T-cell (primary cell): Measurements from ENCODE around the gene CST4. TPM values are rescaled to one million over a fixed set of nuclear protein-coding genes. Genes with fewer than 3 reads are reported as not detected.
"Not testable (repeated sequence)": the region's sequence is repeated elsewhere in the genome, so short reads cannot be mapped to it uniquely, and the experiment has no call there.

Source experiments
- ATAC-seq, 4 experiments: fragments of 200-7000 bp in 3 of 4; fragments of 150-1000 bp in 1 of 4; cut with Tn5 transposase; replicated peaks in 1 of 4; 1 replicate in 3 of 4; 2 replicates in 1 of 4; pipeline ENCODE4 v1.10.0; 2021; ENCODE audit warnings: moderate library complexity in 3 of 4, mild to moderate bottlenecking in 2 of 4, moderate number of reproducible peaks in 1 of 4
- CTCF ChIA-PET, 2 donors: fragments of 300-600 bp; sonication (Branson Sonifier 250); formaldehyde crosslinking; loops; one replicate each; lab custom pipeline; 2022; ENCODE audit warnings: antibody characterized with exemption in 2 of 2; lab: Charles Lee
- POLR2A ChIA-PET, 2 donors: fragments of 300-600 bp; sonication (Branson Sonifier 250); formaldehyde crosslinking; loops; one replicate each; lab custom pipeline; 2022; ENCODE audit warnings: antibody characterized with exemption in 2 of 2; lab: Charles Lee
- DNase-seq, 35 experiments: peaks; one replicate each; pipeline versions ENCODE4 v3.0.0 to v3.0.0-alpha.2; 2013 to 2023
- H3K27ac ChIP-seq: one replicate; pipeline ENCODE4 v1.5.1; 2013; ENCODE audit warnings: low read length
- H3K27me3 ChIP-seq, 2 experiments: replicated peaks in 1 of 2; 1 replicate in 1 of 2; 2 replicates in 1 of 2; pipeline versions ENCODE4 v1.6.1 to v1.7.0; 2013; ENCODE audit warnings: low read length in 1 of 2, mixed read lengths in 1 of 2; ENCODE audit not compliant: control insufficient read depth in 2 of 2, insufficient read depth in 2 of 2; ENCODE audit errors: extremely low read depth in 1 of 2
- H3K36me3 ChIP-seq, 2 donors: 1 replicate in 1 of 2; 2 replicates in 1 of 2; pipeline versions ENCODE4 v1.6.1 to v1.7.0; 2013; ENCODE audit warnings: low read length in 1 of 2; ENCODE audit not compliant: control insufficient read depth in 2 of 2, insufficient read depth in 1 of 2; ENCODE audit errors: extremely low read depth in 1 of 2
- H3K4me1 ChIP-seq, 2 experiments: 1 replicate in 1 of 2; 2 replicates in 1 of 2; pipeline versions ENCODE4 v1.6.1 to v1.7.0; 2013; ENCODE audit warnings: low read length in 2 of 2, mixed read lengths in 1 of 2; ENCODE audit not compliant: insufficient read depth in 2 of 2, control insufficient read depth in 1 of 2; ENCODE audit errors: extremely low read depth in 1 of 2
- H3K4me3 ChIP-seq, 2 donors: 1 replicate in 1 of 2; 2 replicates in 1 of 2; pipeline versions ENCODE4 v1.5.1 to v1.7.0; 2013; ENCODE audit warnings: mild to moderate bottlenecking in 2 of 2, low read length in 1 of 2, moderate library complexity in 1 of 2; ENCODE audit not compliant: control insufficient read depth in 1 of 2; ENCODE audit errors: extremely low read depth in 1 of 2
- H3K9me3 ChIP-seq: 2 replicates; pipeline ENCODE4 v1.7.0; 2013
- H3K27ac Mint-ChIP-seq, 2 donors: one replicate each; pipeline ENCODE4 v1.8.0; 2020 to 2021; ENCODE audit warnings: mild to moderate bottlenecking in 2 of 2, mixed read lengths in 2 of 2
- H3K27me3 Mint-ChIP-seq, 2 donors: one replicate each; pipeline ENCODE4 v1.8.0; 2021 to 2022; ENCODE audit warnings: mixed read lengths in 2 of 2
- H3K36me3 Mint-ChIP-seq: one replicate; pipeline ENCODE4 v1.8.0; 2021; ENCODE audit warnings: mixed read lengths
- H3K4me1 Mint-ChIP-seq, 3 donors: one replicate each; pipeline ENCODE4 v1.8.0; 2020 to 2022; ENCODE audit warnings: mixed read lengths in 3 of 3, mild to moderate bottlenecking in 1 of 3
- H3K4me3 Mint-ChIP-seq, 3 donors: one replicate each; pipeline ENCODE4 v1.8.0; 2020 to 2022; ENCODE audit warnings: mild to moderate bottlenecking in 3 of 3, mixed read lengths in 3 of 3, moderate library complexity in 3 of 3
- H3K9me3 Mint-ChIP-seq, 3 donors: one replicate each; pipeline ENCODE4 v1.8.0; 2020 to 2022; ENCODE audit warnings: mixed read lengths in 3 of 3
- WGBS: methylation state at CpG from one replicate; pipeline ENCODE4 v1.1.5; 2013; ENCODE audit warnings: missing lambda C conversion rate; ENCODE audit not compliant: insufficient coverage; 5-methylcytosine and 5-hydroxymethylcytosine counted together
- total RNA-seq, 35 experiments: library from RNA in 6 of 35; stranded (reverse) in 6 of 35; fragments of 120-200 nt in 1 of 35; gene quantifications; one replicate each; pipeline versions ENCODE4 v1.2.1 to v1.2.4 and lab custom pipeline; 2013 to 2026

CST4 gene
- total RNA-seq, 5 donors from 2014 or later (not counting 1 experiment from before 2014, with no cell fraction given), result not detected

- Mint-ChIP-seq H3K27me3 (peaks cover 0 to 1% of the 10 kb centered on the region in 2 donors), H3K36me3 (no peaks in the 10 kb centered on the region), H3K9me3 (no peaks in the 10 kb centered on the region), H3K4me1 (no peaks in the 10 kb centered on the region), H3K4me3 (no peak overlapping the region), H3K27ac (no peak overlapping the region)
- no peak for DNase-seq
- no peak overlapping the region for H3K4me3 ChIP-seq
- H3K4me1 ChIP-seq, result no peaks in the 10 kb centered on the region
- WGBS, result 93% methylated on average over 6 of the region's 7 CpGs
- no peak overlapping the region for H3K27ac ChIP-seq
- no peaks in the 10 kb centered on the region for H3K9me3 ChIP-seq
- H3K36me3 ChIP-seq, result no peaks in the 10 kb centered on the region
- H3K27me3 ChIP-seq, result peaks cover 0 to 3% of the 10 kb centered on the region in 2 experiments
- ATAC-seq, result no peak
- ChIA-PET POLR2A (no interaction called here), CTCF (no interaction called here)
Measured at GRCh38 chr20:23667666-23668065, 21.2 kb downstream of the CST4 start.

DNA sequence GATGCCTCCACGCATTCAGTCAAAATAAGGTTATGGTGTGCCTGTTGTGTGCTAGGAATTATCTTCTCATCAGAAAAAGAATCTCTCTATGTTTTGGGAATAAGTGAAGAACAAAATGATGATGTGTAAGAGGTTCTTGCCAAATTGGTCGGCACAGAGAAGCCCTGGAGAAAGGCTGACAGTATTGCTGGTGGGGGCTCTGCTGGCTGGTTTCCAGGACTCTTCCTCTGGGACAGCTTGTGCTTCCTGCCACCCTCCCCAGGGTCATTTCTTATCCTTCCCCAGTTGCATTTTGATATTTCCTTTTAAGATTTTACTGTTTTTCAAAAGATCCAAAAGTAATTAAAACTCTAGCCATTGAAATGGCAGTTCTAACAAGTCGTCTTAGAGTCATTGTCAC lies 22.1 kb downstream of the CST4 start:
- Mint-ChIP-seq H3K27me3 (peaks cover 0 to 1% of the 10 kb centered on the region in 2 donors), H3K4me3 (no peak overlapping the region), H3K36me3 (no peaks in the 10 kb centered on the region), H3K27ac (no peak overlapping the region), H3K4me1 (no peaks in the 10 kb centered on the region), H3K9me3 (no peaks in the 10 kb centered on the region)
- CTCF ChIA-PET, result interaction anchor here in 1 of 2 donors (0.6 kb wide), 1 partner anchor 817 kb away, joined by 3 read pairs; no protein-coding TSS in a partner anchor
- Histone ChIP-seq H3K27ac (no peak overlapping the region), H3K27me3 (peaks cover 0 to 3% of the 10 kb centered on the region in 2 experiments), H3K4me1 (no peaks in the 10 kb centered on the region), H3K9me3 (no peaks in the 10 kb centered on the region), H3K36me3 (no peaks in the 10 kb centered on the region), H3K4me3 (no peak overlapping the region)
- ATAC-seq, result no peak
- DNase-seq, result no peak
- 50% methylated on average over 1 of the region's 3 CpGs for WGBS
- POLR2A ChIA-PET, result no interaction called here

- Mint-ChIP-seq H3K4me3 (no peak overlapping the region), H3K9me3 (no peaks in the 10 kb centered on the region), H3K4me1 (no peaks in the 10 kb centered on the region), H3K27ac (no peak overlapping the region), H3K36me3 (no peaks in the 10 kb centered on the region), H3K27me3 (peaks cover 0 to 1% of the 10 kb centered on the region in 2 donors)
- ChIA-PET POLR2A (no interaction called here), CTCF (interaction anchor here in 1 of 2 donors (0.6 kb wide), 1 partner anchor 817 kb away, joined by 3 read pairs; no protein-coding TSS in a partner anchor)
- 93% methylated on average over 3 of the region's 4 CpGs for WGBS
- H3K4me1 ChIP-seq, result no peaks in the 10 kb centered on the region
- H3K4me3 ChIP-seq, result no peak overlapping the region
- no peaks in the 10 kb centered on the region for H3K9me3 ChIP-seq
- peaks cover 0 to 3% of the 10 kb centered on the region in 2 experiments for H3K27me3 ChIP-seq
- no peak overlapping the region for H3K27ac ChIP-seq
- ATAC-seq (no peak), DNase-seq (no peak)
- no peaks in the 10 kb centered on the region for H3K36me3 ChIP-seq
Measured at GRCh38 chr20:23666189-23666588, 22.6 kb downstream of the CST4 start.

DNA sequence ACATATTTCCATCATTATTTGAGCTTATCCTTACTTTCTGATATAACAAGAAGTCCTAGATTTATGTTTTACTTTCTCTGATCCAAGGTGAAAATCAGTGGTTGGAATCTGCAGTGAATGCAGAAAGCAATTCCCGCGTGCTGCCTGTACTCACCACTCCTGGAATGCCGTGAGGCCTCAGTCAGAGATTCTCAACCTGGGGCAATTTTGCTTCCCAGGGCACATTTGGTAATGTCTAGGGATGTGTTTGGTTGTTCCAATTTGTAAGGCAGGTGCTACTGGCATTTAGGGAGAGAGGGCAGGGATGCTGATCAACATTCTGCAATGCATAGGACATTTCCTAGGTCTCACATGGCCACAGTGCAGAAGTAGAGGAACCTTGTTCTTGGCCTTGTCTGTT lies 23.9 kb downstream of the CST4 start:
- Mint-ChIP-seq H3K36me3 (no peaks in the 10 kb centered on the region), H3K27me3 (peaks cover 0 to 1% of the 10 kb centered on the region in 2 donors), H3K27ac (no peak overlapping the region), H3K4me1 (no peaks in the 10 kb centered on the region), H3K4me3 (no peak overlapping the region), H3K9me3 (no peaks in the 10 kb centered on the region)
- CTCF ChIA-PET, result no interaction called here
- H3K27ac ChIP-seq, result no peak overlapping the region
- no peak overlapping the region for H3K4me3 ChIP-seq
- WGBS, result 97% methylated on average over 3 of the region's 3 CpGs
- no peaks in the 10 kb centered on the region for H3K36me3 ChIP-seq
- H3K4me1 ChIP-seq, result no peaks in the 10 kb centered on the region
- peaks cover 0 to 3% of the 10 kb centered on the region in 2 experiments for H3K27me3 ChIP-seq
- DNase-seq (no peak), ATAC-seq (no peak)
- H3K9me3 ChIP-seq, result no peaks in the 10 kb centered on the region
- POLR2A ChIA-PET, result no interaction called here

GRCh38 chr20:23664046-23664445 lies 24.8 kb downstream of the CST4 start:
- H3K4me1 Mint-ChIP-seq, CTCF ChIA-PET, H3K9me3 Mint-ChIP-seq, H3K9me3 ChIP-seq, H3K4me3 ChIP-seq, H3K4me1 ChIP-seq, H3K36me3 Mint-ChIP-seq, H3K36me3 ChIP-seq, H3K27ac ChIP-seq, POLR2A ChIA-PET, H3K27ac Mint-ChIP-seq, H3K27me3 Mint-ChIP-seq, H3K4me3 Mint-ChIP-seq, H3K27me3 ChIP-seq, ATAC-seq, DNase-seq: not testable (repeated sequence)
- 77% methylated on average over 2 of the region's 4 CpGs for WGBS

DNA sequence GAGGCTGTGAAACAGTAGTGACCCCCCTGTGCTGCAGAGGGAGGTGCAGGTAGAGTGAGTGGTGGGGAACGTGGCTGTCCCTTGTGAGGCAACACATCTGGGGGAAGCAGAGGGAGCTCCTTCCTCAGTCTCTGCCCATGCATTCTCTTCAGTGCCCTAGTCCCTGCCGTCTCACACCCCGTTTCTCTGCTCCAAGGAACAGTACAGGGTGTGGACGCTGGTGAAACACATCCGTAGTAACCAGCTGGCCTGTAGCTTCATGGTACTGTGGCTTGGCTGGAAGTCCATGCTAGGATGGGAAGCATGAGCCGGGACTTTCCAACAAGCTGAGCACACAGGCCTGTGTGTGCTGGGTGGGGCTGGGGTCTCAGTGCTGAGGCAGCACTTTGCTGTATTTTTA lies 25.7 kb downstream of the CST4 start:
- Histone ChIP-seq H3K9me3 (no peaks in the 10 kb centered on the region), H3K4me3 (no peak overlapping the region), H3K27me3 (peaks cover 0 to 3% of the 10 kb centered on the region in 2 experiments), H3K4me1 (no peaks in the 10 kb centered on the region), H3K27ac (no peak overlapping the region), H3K36me3 (no peaks in the 10 kb centered on the region)
- H3K9me3 Mint-ChIP-seq, result no peaks in the 10 kb centered on the region
- peaks cover 0 to 1% of the 10 kb centered on the region in 2 donors for H3K27me3 Mint-ChIP-seq
- ChIA-PET CTCF (no interaction called here), POLR2A (no interaction called here)
- H3K4me1 Mint-ChIP-seq, result no peaks in the 10 kb centered on the region
- no peak overlapping the region for H3K27ac Mint-ChIP-seq
- ATAC-seq (no peak), DNase-seq (no peak)
- 82% methylated on average over 5 of the region's 6 CpGs for WGBS
- no peaks in the 10 kb centered on the region for H3K36me3 Mint-ChIP-seq
- H3K4me3 Mint-ChIP-seq, result no peak overlapping the region
